ENCODE measurements around the gene SYVN1. TPM values are rescaled to one million over a fixed set of nuclear protein-coding genes. Genes with fewer than 3 reads are reported as not detected.
"Not testable (repeated sequence)": the region's sequence is repeated elsewhere in the genome, so short reads cannot be mapped to it uniquely, and the experiment has no call there.

SYVN1 gene
- total RNA-seq, 1 donor from 2014 or later, result 35.1 TPM

DNA sequence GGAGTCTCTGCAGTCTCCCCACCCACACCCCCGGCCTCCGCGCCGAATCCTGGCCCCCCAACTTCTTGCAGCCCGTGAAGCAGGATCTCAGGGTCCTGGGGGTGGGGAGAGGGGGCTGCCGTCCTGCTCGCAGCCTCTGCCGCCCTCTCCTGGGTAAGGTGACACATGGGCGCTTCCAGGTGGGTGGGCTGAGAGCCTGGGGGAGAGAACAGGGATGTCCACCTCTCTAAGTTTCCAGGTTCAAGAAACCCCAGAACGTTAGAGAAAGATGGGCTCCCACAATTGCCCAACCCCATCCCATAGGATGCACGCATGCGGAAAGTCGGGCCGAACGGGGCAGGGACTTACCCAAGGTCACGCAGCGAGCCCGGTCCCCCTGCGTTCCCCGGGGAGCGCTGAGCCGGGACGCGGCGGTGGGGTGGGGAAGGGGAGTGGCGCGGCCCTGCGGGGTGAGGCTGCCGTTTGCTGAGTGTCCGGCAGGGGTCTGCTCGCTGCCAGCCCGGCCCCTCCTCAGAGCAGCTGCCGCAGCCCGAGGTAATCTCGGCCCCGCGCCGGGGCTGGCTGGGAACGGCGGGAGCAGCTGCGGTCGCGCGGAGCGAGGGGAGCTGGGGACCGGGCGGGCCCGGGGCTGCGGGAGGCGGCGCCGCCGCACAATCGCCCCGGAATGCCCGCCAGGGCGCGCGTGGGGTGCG, 46.7 kb upstream of the SYVN1 start:
- Mint-ChIP-seq H3K27ac (ENCODE audit: unreplicated experiment) (no peak overlapping the region), H3K4me3 (peak overlapping the region; percentile 80), H3K4me1 (peaks cover 17% of the 10 kb centered on the region), H3K9me3 (no peaks in the 10 kb centered on the region), H3K27me3 (ENCODE audit: low read depth) (peaks cover 34% of the 10 kb centered on the region), H3K36me3 (ENCODE audit: low read depth) (no peaks in the 10 kb centered on the region)
- DNase-seq (ENCODE audit: low read depth, low spot score), result peak; percentile 82
- TF ChIP-seq, protein P1, sequence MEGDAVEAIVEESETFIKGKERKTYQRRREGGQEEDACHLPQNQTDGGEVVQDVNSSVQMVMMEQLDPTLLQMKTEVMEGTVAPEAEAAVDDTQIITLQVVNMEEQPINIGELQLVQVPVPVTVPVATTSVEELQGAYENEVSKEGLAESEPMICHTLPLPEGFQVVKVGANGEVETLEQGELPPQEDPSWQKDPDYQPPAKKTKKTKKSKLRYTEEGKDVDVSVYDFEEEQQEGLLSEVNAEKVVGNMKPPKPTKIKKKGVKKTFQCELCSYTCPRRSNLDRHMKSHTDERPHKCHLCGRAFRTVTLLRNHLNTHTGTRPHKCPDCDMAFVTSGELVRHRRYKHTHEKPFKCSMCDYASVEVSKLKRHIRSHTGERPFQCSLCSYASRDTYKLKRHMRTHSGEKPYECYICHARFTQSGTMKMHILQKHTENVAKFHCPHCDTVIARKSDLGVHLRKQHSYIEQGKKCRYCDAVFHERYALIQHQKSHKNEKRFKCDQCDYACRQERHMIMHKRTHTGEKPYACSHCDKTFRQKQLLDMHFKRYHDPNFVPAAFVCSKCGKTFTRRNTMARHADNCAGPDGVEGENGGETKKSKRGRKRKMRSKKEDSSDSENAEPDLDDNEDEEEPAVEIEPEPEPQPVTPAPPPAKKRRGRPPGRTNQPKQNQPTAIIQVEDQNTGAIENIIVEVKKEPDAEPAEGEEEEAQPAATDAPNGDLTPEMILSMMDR (conservative IDR thresholded peaks at IDR 0.05), result peak; percentile 72

DNA sequence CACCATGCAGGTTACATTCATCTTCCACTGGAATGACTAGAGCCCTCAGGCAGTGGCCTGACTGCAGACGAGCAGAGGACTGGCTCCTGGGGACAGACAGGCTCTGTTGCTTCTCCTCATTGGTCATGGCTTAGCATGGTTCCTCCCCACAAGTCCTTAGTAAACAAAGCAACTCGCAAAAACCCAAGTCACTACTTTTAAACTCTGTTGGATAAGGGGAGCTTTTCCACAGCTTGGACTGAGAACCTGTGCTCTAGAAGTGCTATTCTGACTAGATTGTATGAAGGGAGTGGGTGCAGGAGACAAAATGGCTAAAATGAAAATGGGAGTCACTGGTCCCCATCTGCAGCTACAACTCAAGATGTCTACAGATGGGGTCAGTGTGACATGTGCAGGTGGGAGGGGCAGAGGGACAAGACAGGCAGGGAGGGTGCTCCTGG, 40.3 kb upstream of the SYVN1 start:
- not testable (repeated sequence) for H3K36me3 Mint-ChIP-seq (ENCODE audit: low read depth); H3K4me3 Mint-ChIP-seq; DNase-seq (ENCODE audit: low read depth, low spot score); H3K9me3 Mint-ChIP-seq; H3K4me1 Mint-ChIP-seq; H3K27ac Mint-ChIP-seq (ENCODE audit: unreplicated experiment)
- H3K27me3 Mint-ChIP-seq (ENCODE audit: low read depth), result peaks cover 18% of the 10 kb centered on the region

DNA sequence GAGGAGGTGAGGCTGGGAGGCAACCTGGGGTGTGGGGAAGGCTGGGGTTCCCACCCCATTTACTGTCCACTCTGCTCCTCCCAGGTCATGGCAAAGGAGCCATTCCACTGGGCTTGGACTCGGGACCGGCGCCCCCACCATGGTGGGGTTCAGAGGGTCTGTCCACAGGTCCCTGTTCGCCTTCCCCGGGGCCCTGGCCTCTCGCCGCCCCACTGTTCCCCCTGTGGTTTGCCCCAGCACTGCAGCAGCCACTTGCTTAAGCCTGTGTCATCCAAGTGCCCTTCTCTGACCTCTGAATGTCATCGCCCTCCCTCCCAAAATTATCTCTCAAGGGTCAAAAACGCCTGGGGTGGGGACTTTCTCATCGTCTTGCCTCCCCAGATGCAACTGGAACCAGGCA, 38.3 kb upstream of the SYVN1 start:
- H3K36me3 Mint-ChIP-seq (ENCODE audit: low read depth), result no peaks in the 10 kb centered on the region
- H3K4me3 Mint-ChIP-seq, result no peak overlapping the region
- no peaks in the 10 kb centered on the region for H3K9me3 Mint-ChIP-seq
- TF ChIP-seq, protein P1 (conservative IDR thresholded peaks at IDR 0.05), result no peak
- DNase-seq (ENCODE audit: low read depth, low spot score), result no peak
- no peaks in the 10 kb centered on the region for H3K27me3 Mint-ChIP-seq (ENCODE audit: low read depth)
- peaks cover 10% of the 10 kb centered on the region for H3K4me1 Mint-ChIP-seq
- no peak overlapping the region for H3K27ac Mint-ChIP-seq (ENCODE audit: unreplicated experiment)

DNA sequence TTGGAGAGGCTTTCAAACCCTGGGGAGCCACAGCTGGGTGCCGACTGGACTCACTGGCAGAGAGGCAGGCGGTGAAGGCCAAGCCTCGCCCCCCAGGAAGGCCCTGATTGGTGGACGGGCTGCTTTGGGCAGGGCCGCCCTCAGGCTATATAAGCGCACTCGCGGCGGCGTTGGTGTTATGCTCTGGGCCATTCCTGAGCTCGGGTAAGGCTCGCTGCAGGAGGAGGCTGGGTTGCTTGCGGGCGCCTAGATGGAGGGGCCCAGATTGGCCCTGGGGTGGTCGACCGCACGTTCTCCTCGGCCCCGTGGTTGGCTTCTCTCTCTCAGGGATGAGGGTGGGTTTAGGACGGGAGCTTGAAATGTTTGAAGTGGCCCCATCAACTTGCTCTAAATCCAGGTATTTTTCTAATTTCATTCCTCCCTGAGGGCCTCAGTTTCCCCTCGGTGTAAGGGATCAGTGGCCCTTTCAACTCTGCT, 35.8 kb upstream of the SYVN1 start, which contains the start of gene SPDYC:
Gene SPDYC, plus strand, starts transcription at position 176 of the 477 bp plus-strand sequence. CDS start 1,125 bp downstream, outside the sequence.
- Mint-ChIP-seq H3K4me3 (no peak within 1 kb of the TSS), H3K27me3 (ENCODE audit: low read depth) (no peaks in the 10 kb centered on the region), H3K4me1 (peaks cover 10% of the 10 kb centered on the region), H3K9me3 (no peaks in the 10 kb centered on the region), H3K36me3 (ENCODE audit: low read depth) (no peaks in the 10 kb centered on the region), H3K27ac (ENCODE audit: unreplicated experiment) (peak within 1 kb of the TSS; percentile 93)
- TF ChIP-seq, protein P1 (conservative IDR thresholded peaks at IDR 0.05), result no peak
- no peak for DNase-seq (ENCODE audit: low read depth, low spot score)

DNA sequence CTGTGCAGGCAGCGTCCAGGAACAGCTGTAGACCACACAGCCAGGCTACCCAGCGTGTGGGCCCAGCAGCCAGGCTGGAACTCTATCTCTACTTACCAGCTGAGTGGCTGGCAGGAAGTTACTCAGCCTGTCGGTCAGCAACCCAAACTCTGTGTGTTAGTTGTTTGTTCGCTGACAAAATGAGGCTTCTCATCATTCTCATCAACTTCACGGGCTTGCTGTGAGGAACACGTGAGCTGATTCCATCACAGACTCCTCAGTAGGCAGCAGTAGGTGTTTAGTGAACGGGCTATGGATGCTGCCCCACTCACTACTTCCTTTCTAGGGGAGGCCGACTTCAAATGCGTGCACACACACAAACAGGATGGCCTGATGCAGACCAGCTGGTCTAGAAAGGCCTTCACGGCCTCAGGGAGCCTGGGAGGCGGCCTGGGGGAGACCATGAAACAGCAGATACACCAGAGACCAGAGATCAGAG, 34.9 kb upstream of the SYVN1 start:
- Mint-ChIP-seq H3K4me3 (no peak overlapping the region), H3K4me1 (peaks cover 7% of the 10 kb centered on the region), H3K9me3 (no peaks in the 10 kb centered on the region), H3K27me3 (ENCODE audit: low read depth) (no peaks in the 10 kb centered on the region), H3K36me3 (ENCODE audit: low read depth) (no peaks in the 10 kb centered on the region), H3K27ac (ENCODE audit: unreplicated experiment) (peak overlapping the region; percentile 93)
- no peak for DNase-seq (ENCODE audit: low read depth, low spot score)
- TF ChIP-seq, protein P1 (conservative IDR thresholded peaks at IDR 0.05), result no peak

DNA sequence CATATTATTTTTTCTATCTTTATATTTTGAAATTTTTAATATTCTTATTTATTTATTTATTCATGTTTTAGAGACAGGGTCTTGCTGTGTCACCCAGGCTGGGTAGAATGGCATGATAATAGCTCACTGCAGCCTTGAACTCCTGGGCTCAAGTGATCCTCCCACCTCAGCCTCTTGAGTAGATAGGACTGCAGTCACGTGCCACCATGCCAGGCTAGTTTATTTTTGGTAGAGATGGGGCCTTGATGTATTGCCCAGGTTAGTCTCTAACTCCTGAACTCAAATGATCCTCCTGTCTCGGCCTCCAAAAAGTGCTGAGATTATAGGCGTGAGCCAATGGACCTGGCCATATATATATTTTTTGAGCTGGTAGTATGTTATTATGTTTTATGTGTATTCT, 33.3 kb upstream of the SYVN1 start:
- no peaks in the 10 kb centered on the region for H3K36me3 Mint-ChIP-seq (ENCODE audit: low read depth)
- TF ChIP-seq, protein P1 (conservative IDR thresholded peaks at IDR 0.05), result no peak
- no peaks in the 10 kb centered on the region for H3K9me3 Mint-ChIP-seq

More for the DNA sequence above, 33.3 kb upstream of the SYVN1 start:
- DNase-seq (ENCODE audit: low read depth, low spot score), result no peak
- Mint-ChIP-seq H3K4me3 (no peak overlapping the region), H3K27ac (ENCODE audit: unreplicated experiment) (no peak overlapping the region), H3K27me3 (ENCODE audit: low read depth) (no peaks in the 10 kb centered on the region), H3K4me1 (peaks cover 3% of the 10 kb centered on the region)

Data from neural crest cell (in vitro differentiated cells).